Thyroid gland (tissue), 4 donors: ENCODE measurements around the gene SCEL. TPM values are rescaled to one million over a fixed set of nuclear protein-coding genes. Genes with fewer than 3 reads are reported as not detected.

Experiments used
- DNase-seq, 2 donors: peaks; one replicate each; pipeline ENCODE4 v3.0.0-alpha.2; 2019
- H3K27ac ChIP-seq, 3 donors: fragments of 200-600 bp; sonication (generic); 1 replicate in 2 of 3; 2 replicates in 1 of 3; pipeline ENCODE4 v1.5.1; 2016 to 2019; ENCODE audit warnings: mild to moderate bottlenecking in 1 of 3, moderate library complexity in 1 of 3
- H3K27me3 ChIP-seq: fragments of 200-600 bp; sonication (generic); one replicate; pipeline ENCODE4 v1.5.1; 2019
- H3K36me3 ChIP-seq, 2 donors: fragments of 200-600 bp; sonication (generic); one replicate each; pipeline ENCODE4 v1.5.1; 2016 to 2019
- H3K4me1 ChIP-seq, 2 donors: fragments of 200-600 bp; sonication (generic); one replicate each; pipeline ENCODE4 v1.5.1; 2017 to 2019
- H3K4me3 ChIP-seq, 3 donors: fragments of 200-600 bp; sonication (generic); replicated peaks in 1 of 3; 1 replicate in 2 of 3; 2 replicates in 1 of 3; pipeline ENCODE4 v1.5.1; 2016; ENCODE audit warnings: mild to moderate bottlenecking in 1 of 3
- H3K9me3 ChIP-seq: fragments of 200-600 bp; sonication (generic); one replicate; pipeline ENCODE4 v1.5.1; 2017
- CTCF ChIP-seq, 6 experiments: fragments of 200-600 bp in 3 of 6; fragments of 450-650 bp in 3 of 6; sonication (generic) in 3 of 6; IDR thresholded peaks; one replicate each; pipeline ENCODE4 v1.5.1; 2016 to 2019; ENCODE audit warnings: antibody characterized with exemption in 6 of 6, mild to moderate bottlenecking in 2 of 6, inconsistent platforms in 1 of 6, moderate library complexity in 1 of 6
- POLR2A ChIP-seq, 2 donors: fragments of 450-650 bp; IDR thresholded peaks; one replicate each; pipeline ENCODE4 v1.6.1; 2017; ENCODE audit warnings: antibody characterized with exemption in 2 of 2, mild to moderate bottlenecking in 2 of 2, moderate library complexity in 1 of 2
- WGBS, 2 donors: methylation state at CpG; one replicate each; pipeline ENCODE4 v1.1.5; 2017; 5-methylcytosine and 5-hydroxymethylcytosine counted together
- intact Hi-C: fragments of 100-400 bp; cut with DNase I; formaldehyde crosslinking; loops from one replicate; pipeline ENCODE4 v1.15.1; 2023
- small RNA-seq: library from RNA; depleted of rRNA; stranded (forward); fragments of <200 nt; gene quantifications from one replicate; pipeline ENCODE3, GENCODE V24; 2016
- total RNA-seq, 4 donors: library from RNA; depleted of rRNA; stranded (reverse); fragments of >200 nt; gene quantifications; one replicate each; pipeline ENCODE4 v1.2.3, GENCODE V29; 2016

Gene SCEL
- total RNA-seq, 4 donors from 2014 or later: 0.79 to 3.4 (median 2.0) TPM

GRCh38 chr13:77693449-77693940, 158.0 kb downstream of the SCEL start:
- TF ChIP-seq CTCF (IDR thresholded peaks at IDR 0.05) (no peak), POLR2A (IDR thresholded peaks at IDR 0.05) (no peak)
- no peaks in the 10 kb centered on the region for H3K27me3 ChIP-seq
- no peaks in the 10 kb centered on the region for H3K36me3 ChIP-seq
- no peak overlapping the region for H3K27ac ChIP-seq
- no peak overlapping the region for H3K4me3 ChIP-seq
- DNase-seq: no peak
- intact Hi-C loops: no loop called here
- 77 to 80% methylated on average over 2 of the region's 2 CpGs for WGBS, 2 donors
- no peaks in the 10 kb centered on the region for H3K4me1 ChIP-seq
- H3K9me3 ChIP-seq: no peaks in the 10 kb centered on the region

Small RNA genes within 50 kb of the gene (small RNA-seq; reads per million reads assigned to genes)
- gene RNY3P7: not detected
- gene SPTLC1P5: not detected

Other genes with a start within 250 kb of the SCEL start
- gene MYCBP2, start 208.6 kb upstream of the SCEL start, total RNA-seq: 100 to 1,000 TPM; 115 to 165 (median 131) TPM
- gene SLAIN1, start 162.0 kb downstream of the SCEL start, total RNA-seq: 10 to 100 TPM; 19.5 to 30.1 (median 25.4) TPM